IMR-90 (cell line): ENCODE measurements around the gene ZNF587. TPM values are rescaled to one million over a fixed set of nuclear protein-coding genes. Genes with fewer than 3 reads are reported as not detected.
"Not testable (repeated sequence)": the region's sequence is repeated elsewhere in the genome, so short reads cannot be mapped to it uniquely, and the experiment has no call there.

Source experiments
- ATAC-seq: fragments of 200-7000 bp; cut with Tn5 transposase; 2 replicates; pipeline ENCODE4 v1.9.1; 2020; ENCODE audit warnings: low read depth, mild to moderate bottlenecking, moderate library complexity
- BruUV-seq: library from RNA; stranded (reverse); fragments of 400-500 nt; replicated peaks from 2 replicates; lab custom pipeline; 2021; lab: Mats Ljungman, UMichigan
- CTCF ChIA-PET: fragments of 300-600 bp; formaldehyde crosslinking; extraction: SDS; loops from one replicate; lab custom pipeline; 2021; ENCODE audit warnings: antibody characterized with exemption; lab: Yijun Ruan, JAX
- POLR2A ChIA-PET: fragments of 300-600 bp; sonication (Branson Sonifier 250); formaldehyde crosslinking; loops from one replicate; lab custom pipeline; 2022; ENCODE audit warnings: antibody characterized with exemption; ENCODE audit not compliant: unreplicated experiment; lab: Charles Lee
- DNase-seq: peaks from one replicate; pipeline ENCODE4 v3.0.0; 2013
- H2AFZ ChIP-seq: replicated peaks from 2 replicates; pipeline ENCODE3; 2013; ENCODE audit warnings: low read length, mild to moderate bottlenecking; ENCODE audit not compliant: poor library complexity
- H2AK5ac ChIP-seq: 2 replicates; pipeline ENCODE4 v1.6.1; 2013; ENCODE audit warnings: low read depth, low read length, inconsistent platforms
- H2AK9ac ChIP-seq: replicated peaks from 2 replicates; pipeline ENCODE3; 2013; ENCODE audit warnings: mild to moderate bottlenecking, low read depth, low read length, moderate library complexity; ENCODE audit not compliant: poor library complexity
- H2BK120ac ChIP-seq: 2 replicates; pipeline ENCODE4 v1.6.1; 2013; ENCODE audit warnings: low read depth, low read length, inconsistent platforms
- H2BK15ac ChIP-seq: 3 replicates; pipeline ENCODE4 v1.6.1; 2013; ENCODE audit warnings: low read depth, low read length, inconsistent platforms
- H2BK20ac ChIP-seq: 2 replicates; pipeline ENCODE4 v1.6.1; 2013; ENCODE audit warnings: low read depth, mild to moderate bottlenecking, inconsistent platforms, low read length, moderate library complexity
- H2BK5ac ChIP-seq: 2 replicates; pipeline ENCODE4 v1.6.1; 2013; ENCODE audit warnings: mild to moderate bottlenecking, low read depth, low read length, inconsistent platforms; ENCODE audit not compliant: poor library complexity, severe bottlenecking
- H3K14ac ChIP-seq: replicated peaks from 2 replicates; pipeline ENCODE4 v1.6.1; 2013; ENCODE audit warnings: low read depth, low read length, inconsistent platforms
- H3K18ac ChIP-seq: 2 replicates; pipeline ENCODE4 v1.6.1; 2013; ENCODE audit warnings: low read depth, low read length, control low read depth
- H3K23ac ChIP-seq: 2 replicates; pipeline ENCODE4 v1.6.1; 2013; ENCODE audit warnings: low read depth, low read length, inconsistent platforms
- H3K27ac ChIP-seq: 2 replicates; pipeline ENCODE4 v1.5.1; 2013; ENCODE audit warnings: mild to moderate bottlenecking, control low read depth, low read length; ENCODE audit not compliant: insufficient read depth
- H3K27me3 ChIP-seq: 2 replicates; pipeline ENCODE4 v1.6.1; 2013; ENCODE audit warnings: low read length; ENCODE audit not compliant: control insufficient read depth, insufficient read depth
- H3K36me3 ChIP-seq: 2 replicates; pipeline ENCODE4 v1.6.1; 2013; ENCODE audit warnings: low read length, mixed read lengths; ENCODE audit not compliant: control insufficient read depth, insufficient read depth
- H3K4ac ChIP-seq: 2 replicates; pipeline ENCODE4 v1.6.1; 2013; ENCODE audit warnings: low read depth, low read length, inconsistent platforms
- H3K4me1 ChIP-seq: 2 replicates; pipeline ENCODE4 v1.6.1; 2013; ENCODE audit warnings: low read length, mixed read lengths; ENCODE audit not compliant: control insufficient read depth, insufficient read depth
- H3K4me2 ChIP-seq: 2 replicates; pipeline ENCODE4 v1.6.1; 2013; ENCODE audit warnings: low read depth, mild to moderate bottlenecking, control low read depth, low read length, moderate library complexity
- H3K4me3 ChIP-seq: 2 replicates; pipeline ENCODE4 v1.5.1; 2013; ENCODE audit warnings: low read depth, mild to moderate bottlenecking, control low read depth, low read length, moderate library complexity; ENCODE audit not compliant: insufficient read depth
- H3K56ac ChIP-seq: 2 replicates; pipeline ENCODE4 v1.6.1; 2013; ENCODE audit warnings: low read length, inconsistent platforms; ENCODE audit not compliant: insufficient read depth; ENCODE audit errors: extremely low read depth
- H3K79me1 ChIP-seq, 2 experiments: 2 replicates each; pipeline ENCODE4 v1.6.1; 2013; ENCODE audit warnings: low read length in 2 of 2, inconsistent platforms in 1 of 2, low read depth in 1 of 2
- H3K9ac ChIP-seq: 2 replicates; pipeline ENCODE4 v1.6.1; 2013; ENCODE audit warnings: low read depth, low read length, control low read depth
- H3K9me1 ChIP-seq: 2 replicates; pipeline ENCODE4 v1.6.1; 2013; ENCODE audit warnings: low read length, inconsistent platforms; ENCODE audit not compliant: insufficient read depth
- H3K9me3 ChIP-seq: 2 replicates; pipeline ENCODE4 v1.6.1; 2013; ENCODE audit warnings: low read length; ENCODE audit not compliant: control insufficient read depth, insufficient read depth
- H4K20me1 ChIP-seq: 2 replicates; pipeline ENCODE4 v1.6.1; 2013; ENCODE audit warnings: low read length, inconsistent platforms; ENCODE audit not compliant: insufficient read depth
- H4K5ac ChIP-seq: 2 replicates; pipeline ENCODE4 v1.6.1; 2013; ENCODE audit warnings: mild to moderate bottlenecking, low read depth, low read length, control low read depth
- H4K8ac ChIP-seq, 2 experiments: 2 replicates each; pipeline ENCODE4 v1.6.1; 2013; ENCODE audit warnings: low read depth in 2 of 2, low read length in 2 of 2, control low read depth in 1 of 2, inconsistent platforms in 1 of 2
- H4K91ac ChIP-seq: 2 replicates; pipeline ENCODE4 v1.6.1; 2013; ENCODE audit warnings: low read depth, low read length, inconsistent platforms; ENCODE audit not compliant: insufficient read depth
- BHLHE40 ChIP-seq: fragments of 150-350 bp; IDR thresholded peaks from 2 replicates; pipeline ENCODE4 v1.6.1; 2016; ENCODE audit warnings: mild to moderate bottlenecking, low read depth, low read length
- CEBPB ChIP-seq: IDR thresholded peaks from 2 replicates; pipeline ENCODE4 v1.6.1; 2012; ENCODE audit warnings: low read depth, low read length, improper control_type of control experiment
- CHD1 ChIP-seq: IDR thresholded peaks from 2 replicates; pipeline ENCODE4 v1.6.1; 2012; ENCODE audit warnings: low read depth, low read length, improper control_type of control experiment
- WGBS, 2 experiments: methylation state at CpG; one replicate each; pipeline versions ENCODE4 v1.1.5 to v1.1.7; 2013; ENCODE audit warnings: missing lambda C conversion rate in 2 of 2; ENCODE audit not compliant: insufficient read length in 1 of 2; ENCODE audit errors: extremely low coverage in 2 of 2; 5-methylcytosine and 5-hydroxymethylcytosine counted together
- dilution Hi-C: fragments of 300-500 bp; cut with HindIII; formaldehyde crosslinking; loops from one replicate; pipeline ENCODE4 v1.14.3; 2018; ENCODE audit warnings: low sequenced_read_pairs; ENCODE audit not compliant: unreplicated experiment
- in situ Hi-C: fragments of 300-500 bp; cut with MboI; formaldehyde crosslinking; loops from 3 replicates; pipeline ENCODE4 v1.14.3; 2019; ENCODE audit warnings: low sequenced_read_pairs, inconsistent platforms, mixed read lengths
- intact Hi-C: fragments of 100-400 bp; cut with micrococcal nuclease; formaldehyde crosslinking; loops from 2 replicates; pipeline ENCODE4 v1.10.0; 2022
- polyA plus RNA-seq, 3 experiments: library from polyadenylated mRNA; depleted of rRNA; stranded (reverse); fragments of >200 nt; gene quantifications; 2 replicates each; pipeline ENCODE4 v1.2.3, GENCODE V29; 2012; ENCODE audit warnings: low replicate concordance in 1 of 3
- total RNA-seq: library from RNA; depleted of rRNA; stranded (reverse); fragments of >200 nt; gene quantifications from 2 replicates; pipeline ENCODE4 v1.2.3, GENCODE V29; 2012
- TF ChIP-seq, protein P1 (sequence below): fragments of 150-350 bp; IDR thresholded peaks from 2 replicates; pipeline ENCODE4 v1.6.1; 2016; ENCODE audit warnings: low read depth, mild to moderate bottlenecking, low read length, moderate library complexity, borderline replicate concordance

Gene ZNF587
- total and polyA plus RNA-seq, 2 of the 4 experiments (the other 2 are of a cell fraction): 14.0 to 43.7 TPM

DNA sequence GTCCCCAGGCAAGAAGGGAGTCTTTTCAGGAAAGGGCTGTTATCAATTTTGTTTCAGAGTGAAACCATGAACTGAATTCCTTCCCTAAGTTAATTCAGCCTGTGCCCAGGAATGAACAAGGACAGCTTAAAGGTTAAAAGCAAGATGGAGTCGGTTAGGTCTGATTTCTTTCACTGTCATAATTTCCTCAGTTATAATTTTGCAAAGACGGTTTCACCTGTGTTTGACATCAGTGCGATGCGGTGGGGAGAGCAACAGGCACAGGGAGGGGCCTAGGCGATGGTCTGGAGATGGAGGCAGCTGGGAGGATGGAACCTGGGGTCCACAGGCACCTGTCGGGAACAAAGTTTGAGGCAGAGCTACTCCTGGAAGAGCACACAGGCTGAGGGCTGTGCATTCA is 29.1 kb upstream of the ZNF587 start (continued):
- TF ChIP-seq, protein P1, sequence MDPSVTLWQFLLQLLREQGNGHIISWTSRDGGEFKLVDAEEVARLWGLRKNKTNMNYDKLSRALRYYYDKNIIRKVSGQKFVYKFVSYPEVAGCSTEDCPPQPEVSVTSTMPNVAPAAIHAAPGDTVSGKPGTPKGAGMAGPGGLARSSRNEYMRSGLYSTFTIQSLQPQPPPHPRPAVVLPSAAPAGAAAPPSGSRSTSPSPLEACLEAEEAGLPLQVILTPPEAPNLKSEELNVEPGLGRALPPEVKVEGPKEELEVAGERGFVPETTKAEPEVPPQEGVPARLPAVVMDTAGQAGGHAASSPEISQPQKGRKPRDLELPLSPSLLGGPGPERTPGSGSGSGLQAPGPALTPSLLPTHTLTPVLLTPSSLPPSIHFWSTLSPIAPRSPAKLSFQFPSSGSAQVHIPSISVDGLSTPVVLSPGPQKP: no peak
- no peak for TF ChIP-seq BHLHE40
- TF ChIP-seq CHD1: no peak
- TF ChIP-seq CEBPB: no peak

GRCh38 chr19:57821095-57821494 is 28.6 kb upstream of the ZNF587 start:
- H3K9me1 ChIP-seq, H3K18ac ChIP-seq, H3K9ac ChIP-seq, in situ Hi-C loops, BruUV-seq, H3K4ac ChIP-seq, H4K91ac ChIP-seq, H2AK5ac ChIP-seq, H2BK120ac ChIP-seq, H3K56ac ChIP-seq, H3K14ac ChIP-seq, dilution Hi-C loops, H3K4me2 ChIP-seq, H2BK5ac ChIP-seq, DNase-seq, H2BK20ac ChIP-seq, H2AFZ ChIP-seq, H4K8ac ChIP-seq, H3K9me3 ChIP-seq, H2BK15ac ChIP-seq, H3K27me3 ChIP-seq, POLR2A ChIA-PET, intact Hi-C loops, H3K4me3 ChIP-seq, H3K4me1 ChIP-seq, H2AK9ac ChIP-seq, ATAC-seq, CTCF ChIA-PET, H4K5ac ChIP-seq, H3K27ac ChIP-seq, H3K36me3 ChIP-seq: not testable (repeated sequence)
- no CpG with 5 or more reads among the region's 3 CpGs for WGBS, 2 experiments
- peaks cover 4 to 61% of the 10 kb centered on the region in 2 experiments; a peak in 3 of 4 replicates for H3K79me1 ChIP-seq
- H4K20me1 ChIP-seq: peaks cover 19% of the 10 kb centered on the region
- peak overlapping the region; percentile 52 for H3K23ac ChIP-seq

GRCh38 chr19:57821501-57821900 is 28.2 kb upstream of the ZNF587 start:
- H2BK120ac ChIP-seq, ATAC-seq, H3K4ac ChIP-seq, H3K9ac ChIP-seq, H2BK5ac ChIP-seq, H2BK15ac ChIP-seq, H3K56ac ChIP-seq, H4K8ac ChIP-seq, H3K9me3 ChIP-seq, H4K91ac ChIP-seq, dilution Hi-C loops, H2AFZ ChIP-seq, BruUV-seq, H2BK20ac ChIP-seq, H3K27ac ChIP-seq, H2AK9ac ChIP-seq, in situ Hi-C loops, POLR2A ChIA-PET, H3K4me3 ChIP-seq, intact Hi-C loops, H3K36me3 ChIP-seq, H3K23ac ChIP-seq, H4K5ac ChIP-seq, H2AK5ac ChIP-seq, H3K4me1 ChIP-seq, H3K9me1 ChIP-seq, DNase-seq, H3K4me2 ChIP-seq, CTCF ChIA-PET, H3K18ac ChIP-seq, H3K27me3 ChIP-seq, H3K14ac ChIP-seq: not testable (repeated sequence)
- Histone ChIP-seq H3K79me1 (peaks cover 7 to 65% of the 10 kb centered on the region in 2 experiments), H4K20me1 (peaks cover 23% of the 10 kb centered on the region)
- WGBS, 2 experiments: no CpG with 5 or more reads among the region's 3 CpGs
